GM18907 (cell line): ENCODE measurements around the gene NCAPH2.
"Not testable (repeated sequence)": the region's sequence is repeated elsewhere in the genome, so short reads cannot be mapped to it uniquely, and the experiment has no call there.

Source experiments
- ATAC-seq: cut with Tn5 transposase; IDR thresholded peaks from one replicate; pipeline ENCODE4 v1.9.1; 2021; ENCODE audit warnings: mild to moderate bottlenecking, moderate library complexity; ENCODE audit not compliant: unreplicated experiment

NCAPH2 gene

DNA sequence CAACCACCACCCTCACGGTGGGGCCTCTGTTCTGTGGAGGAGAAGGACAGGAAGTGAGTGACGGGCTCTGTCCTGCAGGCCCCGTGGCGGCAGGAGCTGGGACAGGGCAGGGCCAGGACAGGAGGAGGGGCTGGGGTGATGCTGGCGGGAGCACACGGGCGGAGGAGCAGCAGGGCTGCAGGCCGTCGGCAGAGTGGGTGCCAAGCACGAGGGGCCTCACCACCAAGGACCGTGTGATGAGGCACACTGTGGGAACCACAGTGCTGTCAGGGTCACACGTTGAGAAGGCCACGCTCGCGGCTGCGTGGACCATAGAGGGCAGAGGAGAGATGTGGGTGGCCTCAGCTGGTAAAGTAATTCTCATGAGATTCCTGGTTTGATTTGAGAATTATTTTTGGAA is 8.9 kb downstream of the NCAPH2 start:
- no peak for ATAC-seq

DNA sequence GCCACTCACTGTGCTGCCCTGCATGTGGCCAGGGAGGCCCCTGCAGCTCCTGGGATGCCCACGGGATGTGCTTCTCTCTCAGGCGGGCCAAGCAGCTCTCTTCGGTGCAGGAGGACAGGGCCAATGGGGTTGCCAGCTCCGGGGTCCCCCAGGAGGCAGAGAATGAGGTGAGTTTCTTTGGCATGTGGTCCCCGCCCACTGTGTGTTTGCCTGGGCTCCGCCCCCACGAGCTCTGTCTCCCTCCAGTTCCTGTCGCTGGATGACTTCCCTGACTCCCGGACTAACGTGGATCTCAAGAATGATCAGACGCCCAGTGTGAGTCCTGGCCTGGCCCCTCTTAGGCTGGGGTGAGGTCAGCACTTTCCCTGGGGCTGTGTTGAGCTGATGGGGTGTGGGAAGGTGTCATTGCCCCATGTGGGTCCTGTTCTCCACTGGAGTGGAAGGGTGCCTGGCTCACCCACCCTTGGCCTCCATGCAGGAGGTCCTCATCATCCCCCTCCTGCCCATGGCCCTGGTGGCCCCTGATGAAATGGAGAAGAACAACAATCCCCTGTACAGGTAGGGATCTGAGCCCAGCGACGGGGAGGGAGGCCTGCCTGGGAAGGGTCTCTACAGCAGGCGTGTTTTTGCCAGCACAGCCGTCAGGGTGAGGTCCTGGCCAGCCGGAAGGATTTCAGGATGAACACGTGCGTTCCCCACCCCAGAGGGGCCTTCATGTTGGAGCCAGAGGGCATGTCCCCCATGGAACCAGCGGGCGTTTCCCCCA is 9.7 kb downstream of the NCAPH2 start:
- no peak for ATAC-seq

DNA sequence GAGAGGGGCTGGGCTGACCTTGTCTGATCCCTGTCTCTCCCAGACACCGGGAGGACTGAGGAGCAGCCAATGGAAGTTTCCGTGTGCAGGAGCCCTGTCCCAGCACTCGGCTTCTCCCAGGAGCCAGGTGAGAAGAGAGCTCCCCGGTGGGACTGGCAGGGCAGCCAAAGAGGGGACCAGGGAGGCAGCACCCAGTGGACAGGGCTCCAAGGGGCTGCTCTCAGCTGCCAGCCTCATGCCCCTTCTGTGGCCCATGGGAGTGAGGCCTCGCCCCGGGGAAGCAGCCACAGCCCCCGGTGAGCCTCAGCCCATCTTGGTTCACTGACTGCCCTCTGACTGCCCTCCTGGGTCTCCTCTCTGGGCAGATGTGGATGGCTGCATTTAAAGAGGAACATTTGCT is 10.6 kb downstream of the NCAPH2 start:
- ATAC-seq: no peak

DNA sequence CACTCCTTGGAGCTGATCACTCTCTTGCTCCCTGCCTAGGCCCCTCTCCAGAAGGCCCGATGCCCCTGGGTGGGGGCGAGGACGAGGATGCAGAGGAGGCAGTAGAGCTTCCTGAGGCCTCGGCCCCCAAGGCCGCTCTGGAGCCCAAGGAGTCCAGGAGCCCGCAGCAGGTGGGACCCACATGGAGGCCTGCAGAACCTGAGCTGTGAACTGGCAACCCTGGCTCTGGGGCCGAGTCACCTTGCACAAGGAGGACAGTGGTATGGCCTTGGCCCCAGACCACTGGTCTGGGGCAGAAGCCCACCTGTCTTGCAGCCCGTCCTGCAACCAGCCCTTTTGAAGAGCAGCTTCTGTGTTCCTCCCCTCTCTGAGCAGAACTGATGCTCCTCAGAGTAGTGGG is 11.1 kb downstream of the NCAPH2 start:
- no peak for ATAC-seq

DNA sequence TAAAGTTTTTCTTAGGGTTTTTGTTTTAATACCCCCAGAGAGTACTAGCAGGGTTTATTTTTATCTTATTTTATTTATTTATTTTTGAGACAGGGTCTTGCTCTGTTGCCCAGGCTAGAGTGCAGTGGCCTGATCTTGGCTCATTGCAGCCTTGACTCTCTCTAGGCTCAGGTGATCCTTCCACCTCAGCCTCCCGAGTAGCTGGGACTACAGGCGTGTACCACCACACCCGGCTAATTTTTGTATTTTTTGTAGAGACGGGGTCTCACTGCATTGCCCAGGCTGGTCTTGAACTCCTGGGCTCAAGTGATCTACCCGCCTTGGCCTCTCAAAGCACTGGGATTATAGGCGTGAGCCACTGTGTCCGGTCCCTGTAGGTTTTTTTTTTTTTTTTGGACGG is 12.2 kb downstream of the NCAPH2 start:
- not testable (repeated sequence) for ATAC-seq

DNA sequence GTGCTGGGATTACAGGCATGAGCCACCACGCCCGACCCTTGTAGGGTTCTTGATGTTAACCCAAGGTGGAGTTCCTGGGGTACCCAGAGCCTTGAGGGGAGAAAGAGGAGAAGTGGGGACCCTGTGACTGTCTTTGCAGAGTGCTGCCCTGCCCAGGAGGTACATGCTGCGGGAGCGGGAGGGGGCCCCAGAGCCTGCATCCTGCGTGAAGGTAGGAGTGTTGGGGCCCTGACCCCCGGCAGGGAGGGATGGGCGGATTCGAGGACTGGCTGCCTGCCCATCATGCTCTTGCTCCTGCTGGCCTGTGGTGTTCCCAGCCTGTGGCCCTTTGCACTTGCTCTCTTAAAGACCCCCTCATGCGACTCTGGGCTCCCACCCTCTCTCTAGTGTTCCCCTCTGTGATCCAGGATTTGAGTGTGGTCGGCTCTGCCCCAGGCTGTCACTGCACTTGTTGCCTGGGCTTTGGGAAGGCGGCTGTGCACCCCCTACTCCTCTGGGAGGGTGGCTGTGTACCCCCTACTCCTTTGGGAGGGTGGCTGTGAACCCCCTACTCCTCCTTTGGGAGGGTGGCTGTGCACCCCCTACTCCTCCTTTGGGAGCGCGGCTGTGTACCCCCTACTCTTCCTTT is 12.9 kb downstream of the NCAPH2 start:
- no peak for ATAC-seq

DNA sequence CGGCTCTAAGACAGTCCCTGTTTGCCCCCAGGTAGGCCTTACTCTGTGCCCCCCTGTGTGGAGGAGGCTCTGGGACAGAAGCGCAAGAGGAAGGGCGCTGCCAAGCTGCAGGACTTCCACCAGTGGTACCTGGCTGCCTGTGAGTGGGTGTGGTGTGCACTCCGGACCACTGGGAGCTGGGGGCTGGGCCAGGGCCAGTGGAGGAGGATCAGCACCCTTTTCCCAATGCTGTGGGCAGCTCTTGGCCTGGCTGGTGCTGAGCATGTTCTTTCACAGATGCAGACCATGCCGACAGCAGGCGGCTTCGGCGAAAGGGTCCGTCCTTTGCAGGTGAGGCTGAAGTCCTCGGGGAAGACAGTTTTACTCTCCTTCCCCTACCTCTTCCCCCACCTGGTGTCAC is 13.7 kb downstream of the NCAPH2 start:
- ATAC-seq: no peak

DNA sequence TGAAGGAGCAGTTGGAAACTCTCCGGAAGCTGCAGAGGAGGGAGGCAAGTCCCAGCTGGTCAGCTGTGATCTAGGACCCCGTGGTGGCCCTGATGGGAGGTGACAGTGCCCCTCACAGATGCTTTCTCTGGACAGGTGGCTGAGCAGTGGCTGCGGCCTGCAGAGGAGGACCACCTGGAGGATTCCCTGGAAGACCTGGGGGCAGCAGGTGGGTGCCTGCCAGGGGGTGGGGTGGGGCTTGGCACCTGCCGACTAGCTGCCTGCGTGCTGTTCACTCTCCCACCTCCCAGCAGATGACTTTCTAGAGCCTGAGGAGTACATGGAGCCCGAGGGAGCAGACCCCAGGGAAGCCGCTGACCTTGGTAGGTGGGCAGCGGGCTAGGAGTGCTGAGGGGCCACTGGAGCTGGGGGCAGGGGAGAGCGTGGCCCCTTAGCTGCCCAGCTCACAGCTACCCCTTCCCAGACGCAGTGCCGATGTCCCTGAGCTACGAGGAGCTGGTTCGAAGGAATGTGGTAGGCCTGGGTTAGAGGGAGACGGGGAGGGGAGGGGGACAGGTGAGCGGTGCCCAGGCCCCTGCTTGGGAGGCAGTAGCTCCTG is 14.3 kb downstream of the NCAPH2 start:
- no peak for ATAC-seq

DNA sequence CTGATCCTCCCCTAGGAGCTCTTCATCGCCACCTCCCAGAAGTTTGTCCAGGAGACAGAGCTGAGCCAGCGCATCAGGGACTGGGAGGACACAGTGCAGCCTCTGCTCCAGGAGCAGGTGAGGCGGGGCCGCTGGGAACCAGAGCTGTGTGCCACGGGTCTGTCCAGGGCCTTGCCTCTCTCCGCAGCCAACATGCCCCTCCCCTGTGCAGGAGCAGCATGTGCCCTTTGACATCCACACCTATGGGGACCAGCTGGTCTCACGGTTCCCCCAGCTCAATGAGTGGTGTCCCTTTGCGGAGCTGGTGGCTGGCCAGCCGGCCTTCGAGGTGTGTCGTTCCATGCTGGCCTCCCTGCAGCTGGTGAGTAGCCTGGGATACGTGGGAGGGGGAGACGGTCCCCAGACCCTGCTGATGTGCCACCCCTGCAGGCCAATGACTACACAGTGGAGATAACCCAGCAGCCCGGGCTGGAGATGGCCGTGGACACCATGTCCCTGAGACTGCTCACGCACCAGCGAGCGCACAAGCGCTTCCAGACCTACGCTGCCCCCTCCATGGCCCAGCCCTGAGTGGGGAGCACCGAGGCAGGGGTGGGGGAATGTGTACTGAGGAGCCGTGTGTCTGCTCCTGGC is 14.9 kb downstream of the NCAPH2 start:
- no peak for ATAC-seq

DNA sequence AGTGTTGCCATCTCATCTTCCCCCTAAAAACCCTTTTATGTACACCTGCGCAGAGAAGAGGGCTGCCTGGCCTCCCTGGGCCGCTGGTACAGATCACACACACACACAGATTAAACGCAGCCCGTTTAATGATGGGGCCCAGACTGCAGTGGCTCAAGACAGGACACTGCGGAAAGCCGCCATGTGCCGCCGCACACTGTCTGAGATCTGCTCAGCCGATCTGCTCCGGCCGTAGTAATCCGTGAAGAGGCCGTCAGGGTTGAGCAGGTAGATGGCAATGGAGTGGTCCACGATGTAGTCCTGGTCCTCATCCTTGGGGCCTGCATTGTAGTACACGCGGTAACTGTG is 15.4 kb downstream of the NCAPH2 start:
- ATAC-seq: no peak

DNA sequence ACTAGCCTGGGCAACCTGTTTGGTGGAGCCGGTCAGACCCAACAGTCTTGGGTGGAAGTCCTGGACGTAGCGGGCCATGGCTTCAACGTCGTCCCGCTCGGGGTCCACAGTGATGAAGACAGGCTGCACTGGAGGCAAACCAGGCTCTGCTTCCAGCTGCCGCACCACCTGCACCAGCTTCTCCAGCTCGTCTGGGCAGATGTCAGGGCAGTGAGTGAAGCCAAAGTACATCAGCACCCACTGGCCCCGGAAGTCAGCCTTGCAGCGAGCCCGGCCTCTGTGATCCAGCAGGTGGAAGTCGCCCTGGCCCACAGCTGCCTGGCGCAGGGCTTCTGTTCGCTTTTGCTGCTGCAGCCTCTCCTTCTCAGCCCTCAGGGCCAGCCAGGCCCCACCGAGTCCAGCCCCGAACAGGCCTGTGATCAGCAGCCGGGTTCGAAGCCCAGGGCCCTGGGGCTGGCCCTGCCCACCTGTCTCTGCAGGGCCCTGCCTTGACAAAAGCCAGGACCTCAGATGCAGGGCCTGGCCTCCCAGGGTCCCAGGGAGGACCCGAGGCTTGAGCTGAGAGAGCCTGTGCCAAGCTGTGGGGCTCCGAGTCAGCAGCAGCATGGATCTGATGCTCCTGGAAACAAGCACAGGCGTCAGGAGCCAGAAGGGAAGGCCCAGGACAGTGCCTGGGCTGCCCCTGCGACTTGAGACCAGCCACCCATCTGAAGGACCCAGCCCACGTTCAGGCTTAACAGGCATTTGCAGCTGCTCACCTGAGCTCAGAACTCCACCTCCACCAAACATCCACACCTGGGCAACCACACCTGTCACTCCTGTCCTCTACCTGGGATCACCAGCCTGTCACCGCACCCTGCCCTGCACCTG is 16.0 kb downstream of the NCAPH2 start:
- no peak for ATAC-seq

DNA sequence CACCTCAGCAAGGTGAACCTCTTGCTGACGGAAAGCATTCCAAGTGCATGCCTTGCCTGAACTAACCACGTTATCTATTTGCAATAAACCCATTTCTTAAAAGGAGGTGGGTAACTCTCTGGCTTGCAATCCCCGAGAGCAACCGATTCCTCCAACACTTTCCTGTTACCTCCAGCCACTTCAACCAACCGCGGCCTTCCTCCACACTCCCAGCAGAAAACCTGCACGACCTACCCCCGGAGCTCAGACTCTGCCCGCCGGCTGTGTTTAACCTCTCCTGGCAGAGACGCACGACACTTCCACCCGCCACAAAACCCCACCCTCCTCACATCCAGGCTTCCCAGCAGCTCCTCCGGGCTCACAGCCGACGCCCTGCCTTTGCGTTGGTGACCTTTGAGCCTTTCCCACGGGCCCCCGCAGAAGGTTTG is 16.7 kb downstream of the NCAPH2 start:
- no peak for ATAC-seq

DNA sequence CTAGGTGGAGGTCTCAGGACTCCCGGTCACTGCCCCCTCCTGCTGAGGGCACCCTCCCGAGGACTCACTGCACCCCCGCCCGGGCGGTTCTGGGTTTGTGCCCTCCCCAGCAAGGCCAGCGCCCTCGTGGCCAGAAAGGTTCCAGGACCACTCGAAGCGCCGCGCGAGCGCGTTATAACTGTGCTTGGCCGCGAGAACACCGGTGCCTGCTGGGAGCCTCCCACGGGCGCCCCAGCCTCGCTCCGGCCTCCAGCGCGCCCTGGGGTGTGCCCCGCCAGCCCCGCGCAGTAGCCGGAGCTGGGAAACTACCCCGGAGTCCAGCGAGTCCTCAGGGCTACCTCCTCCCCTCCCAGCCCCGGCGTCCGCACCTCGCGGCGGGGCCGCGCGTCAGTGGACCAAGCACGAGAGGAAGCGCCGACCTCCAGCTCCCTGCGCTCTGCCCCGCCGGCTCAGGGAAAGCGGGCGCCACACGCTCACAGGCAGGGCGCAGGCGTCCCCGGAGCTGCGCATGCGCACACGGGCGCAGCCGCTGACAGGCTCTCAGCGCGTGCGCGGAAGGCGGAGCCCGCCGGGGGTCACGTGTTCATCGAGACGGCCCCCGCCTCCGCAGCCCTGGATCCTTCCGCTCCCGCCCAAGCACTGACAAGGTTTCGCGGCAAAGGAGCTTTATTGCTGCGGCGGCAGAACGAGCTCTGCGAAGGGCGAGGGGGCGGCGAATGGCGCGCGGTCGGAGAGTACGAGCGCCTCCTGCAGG is 17.3 kb downstream of the NCAPH2 start, which contains the start of gene SCO2:
TSS of gene SCO2 (minus strand) at position 495 of the 754 bp plus-strand sequence. CDS start 1,187 bp downstream, outside the sequence.
- peak; percentile 44 for ATAC-seq

DNA sequence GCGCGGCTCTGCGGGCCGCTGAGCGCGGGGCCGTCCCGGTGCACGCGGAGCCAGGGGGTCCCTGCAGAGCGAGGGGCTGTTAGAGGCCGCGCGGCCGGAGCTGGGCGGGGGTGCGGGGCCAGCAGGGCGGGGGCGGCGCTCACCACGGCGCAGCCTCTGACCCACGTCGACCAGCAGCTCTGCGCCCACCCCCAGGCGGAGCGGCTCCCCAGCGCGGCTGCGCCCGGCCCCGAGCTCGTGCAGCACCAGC is 17.8 kb downstream of the NCAPH2 start:
- ATAC-seq: no peak

DNA sequence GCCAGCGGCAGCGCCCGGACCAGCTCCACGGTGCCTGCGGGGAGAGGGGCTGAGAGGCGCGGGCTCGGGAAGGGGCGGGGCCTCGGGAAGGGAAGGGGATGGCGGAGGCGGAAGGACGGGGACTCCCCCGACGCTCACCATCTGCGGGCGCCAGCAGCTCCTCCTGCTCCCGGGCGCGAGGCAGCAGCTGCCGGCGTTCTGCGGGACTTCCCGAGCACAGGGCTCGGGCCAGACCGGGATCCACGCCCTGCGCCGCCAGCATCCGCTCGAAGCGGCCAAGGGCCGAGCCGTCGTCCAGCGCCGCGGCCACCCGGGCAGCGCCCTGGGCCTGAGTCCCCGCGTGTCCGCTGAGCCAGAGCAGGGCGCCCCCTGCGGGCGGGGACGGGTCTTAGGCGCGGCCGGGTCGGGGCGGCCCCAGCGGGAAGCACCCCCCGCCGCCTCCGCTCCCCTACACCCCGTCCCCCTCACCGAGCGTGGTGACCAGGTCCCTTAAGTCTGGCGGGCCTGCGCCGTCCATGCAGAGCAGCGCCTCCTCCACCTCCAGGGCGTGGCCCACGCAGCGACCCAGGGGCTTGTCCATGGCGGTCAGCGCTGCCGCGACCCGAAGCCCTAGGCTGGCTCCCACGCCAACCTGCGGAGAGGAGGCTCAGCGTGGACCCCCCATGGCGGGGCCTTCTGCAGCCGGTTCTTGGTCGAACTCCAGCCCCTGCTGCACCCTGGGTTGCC is 18.2 kb downstream of the NCAPH2 start:
- peak; percentile 29 for ATAC-seq

DNA sequence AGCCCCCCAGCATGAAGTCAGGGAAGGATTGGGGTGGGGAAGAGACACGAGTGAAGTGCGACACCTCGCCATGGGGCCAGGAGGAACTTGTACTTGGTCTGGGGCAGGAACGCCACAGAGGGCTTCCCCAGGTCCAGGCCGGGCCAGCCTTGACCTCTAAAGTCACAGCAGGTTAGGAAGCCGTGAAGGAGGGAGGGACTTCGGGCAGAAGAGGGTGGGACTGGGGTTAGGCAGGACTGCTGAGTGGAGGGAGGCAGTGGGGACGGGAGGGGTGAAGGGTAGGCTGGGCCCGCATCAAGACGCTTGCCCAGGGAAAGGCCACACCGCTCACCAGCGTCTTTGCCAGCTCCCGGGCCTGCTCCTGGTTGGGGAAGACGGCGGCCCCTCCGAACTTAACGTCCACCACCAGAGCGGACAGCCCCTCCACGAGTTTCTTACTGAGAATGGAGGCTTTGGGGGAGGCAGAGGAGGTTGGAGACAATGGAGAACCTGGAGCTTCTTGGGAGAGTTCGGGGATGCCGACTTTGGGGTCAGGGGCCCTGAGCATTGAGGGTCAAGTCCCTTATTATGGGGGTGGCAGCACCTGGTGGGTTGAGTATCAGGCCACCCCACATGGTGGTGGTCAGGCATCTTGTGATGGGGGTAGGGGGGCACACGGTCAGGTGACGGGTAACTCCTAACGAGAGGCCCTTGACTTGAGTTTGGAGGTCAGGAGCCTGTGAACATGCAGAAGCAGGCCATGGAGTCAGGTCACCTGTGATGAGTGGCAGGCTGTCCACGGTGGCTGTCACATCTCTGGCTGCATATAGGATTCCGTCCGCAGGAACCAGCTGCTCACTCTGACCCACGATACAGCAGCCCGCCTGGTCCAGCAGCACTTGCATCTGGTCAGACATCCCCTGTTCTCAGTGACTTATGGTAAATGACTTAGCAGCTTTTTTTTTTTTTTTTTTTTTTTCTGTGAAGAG is 19.1 kb downstream of the NCAPH2 start:
- ATAC-seq: no peak

DNA sequence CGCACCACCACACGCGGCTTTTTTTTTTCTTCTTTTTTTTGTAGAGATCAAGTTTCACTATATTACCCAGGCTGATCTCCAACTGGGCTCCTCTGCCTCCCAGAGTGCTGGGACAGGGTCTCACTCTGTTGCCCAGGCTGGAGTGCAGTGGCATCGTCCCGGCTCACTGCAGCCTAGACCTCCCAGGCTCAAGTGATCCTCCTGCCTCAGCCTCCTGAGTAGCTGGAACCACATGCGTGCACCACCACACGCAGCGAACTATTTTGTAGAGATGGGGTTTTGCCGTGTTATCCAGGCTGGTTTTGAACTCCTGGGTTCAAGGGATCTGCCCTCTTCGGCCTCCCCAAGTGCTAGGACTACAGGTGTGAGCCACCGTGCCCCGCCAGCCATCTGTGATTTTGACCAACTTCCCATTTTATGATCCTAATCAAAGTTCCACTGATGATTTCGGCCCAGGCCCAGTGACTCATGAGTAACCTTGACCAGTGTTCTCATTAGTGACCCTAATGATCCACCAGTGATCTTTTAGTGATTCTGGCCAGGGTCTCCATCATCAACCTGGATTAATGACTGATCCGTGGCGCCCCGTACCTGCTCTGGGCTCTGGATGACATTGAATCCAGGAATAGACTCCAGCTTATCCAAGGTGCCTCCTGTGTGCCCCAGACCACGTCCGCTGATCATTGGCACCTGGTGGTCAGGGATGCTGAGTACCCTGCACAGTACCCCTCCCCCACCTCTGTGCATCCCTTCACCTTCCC is 20.1 kb downstream of the NCAPH2 start:
- no peak for ATAC-seq
